RWPE2 (cell line): Measurements from ENCODE around the gene CEP57L1.

Experiments used
- ATAC-seq: fragments of 200-7000 bp; cut with Tn5 transposase; 3 replicates; pipeline ENCODE4 v1.9.1; 2021; ENCODE audit warnings: low read depth
- DNase-seq: peaks from one replicate; pipeline ENCODE4 v3.0.0-alpha.2; 2020; ENCODE audit warnings: low spot score
- H3K27ac ChIP-seq: fragments of 450-650 bp; 2 replicates; pipeline ENCODE4 v1.5.1; 2017; ENCODE audit warnings: mild to moderate bottlenecking; ENCODE audit not compliant: poor library complexity, severe bottlenecking
- H3K27me3 ChIP-seq: fragments of 250-450 bp; sonication (Bioruptor Pico); 2 replicates; pipeline ENCODE4 v1.5.1; 2021; ENCODE audit warnings: mild to moderate bottlenecking, moderate library complexity; ENCODE audit not compliant: insufficient read depth, poor library complexity, severe bottlenecking
- H3K36me3 ChIP-seq: fragments of 250-450 bp; sonication (Bioruptor Pico); 2 replicates; pipeline ENCODE4 v1.5.1; 2020; ENCODE audit warnings: low read depth, mild to moderate bottlenecking, moderate library complexity
- H3K4me1 ChIP-seq: fragments of 250-450 bp; sonication (Bioruptor Pico); 2 replicates; pipeline ENCODE4 v1.5.1; 2021; ENCODE audit warnings: mild to moderate bottlenecking, moderate library complexity; ENCODE audit not compliant: insufficient read depth, poor library complexity, severe bottlenecking
- H3K4me3 ChIP-seq: fragments of 250-450 bp; sonication (Bioruptor Pico); 2 replicates; pipeline ENCODE4 v1.5.1; 2021; ENCODE audit warnings: mild to moderate bottlenecking, moderate library complexity; ENCODE audit not compliant: severe bottlenecking
- H3K9me3 ChIP-seq: fragments of 250-450 bp; sonication (Bioruptor Pico); 2 replicates; pipeline ENCODE4 v1.5.1; 2021; ENCODE audit warnings: mild to moderate bottlenecking, moderate library complexity; ENCODE audit not compliant: severe bottlenecking
- CTCF ChIP-seq: fragments of 450-650 bp; IDR thresholded peaks from one replicate; pipeline ENCODE4 v1.5.1; 2017; ENCODE audit warnings: mild to moderate bottlenecking, moderate library complexity; ENCODE audit not compliant: poor library complexity, severe bottlenecking

Gene CEP57L1

GRCh38 chr6:109053336-109053735 lies 42.0 kb upstream of the CEP57L1 start:
- Histone ChIP-seq H3K27ac (no peak overlapping the region), H3K9me3 (no peaks in the 10 kb centered on the region), H3K4me1 (peaks cover 26% of the 10 kb centered on the region), H3K4me3 (no peak overlapping the region), H3K27me3 (no peaks in the 10 kb centered on the region), H3K36me3 (no peaks in the 10 kb centered on the region)
- no peak for TF ChIP-seq CTCF
- DNase-seq = no peak
- ATAC-seq = no peak

GRCh38 chr6:109055771-109056235 lies 39.5 kb upstream of the CEP57L1 start:
- Histone ChIP-seq H3K4me3 (no peak overlapping the region), H3K9me3 (no peaks in the 10 kb centered on the region), H3K4me1 (peaks cover 24% of the 10 kb centered on the region), H3K27me3 (no peaks in the 10 kb centered on the region), H3K36me3 (no peaks in the 10 kb centered on the region), H3K27ac (peak overlapping the region; percentile 14)
- ATAC-seq (peak; percentile 43; the same call in 2 of the 3 replicates), DNase-seq (no peak)
- TF ChIP-seq CTCF = no peak

GRCh38 chr6:109056661-109057060 lies 38.6 kb upstream of the CEP57L1 start:
- H3K27ac ChIP-seq = no peak overlapping the region
- H3K4me1 ChIP-seq = peaks cover 18% of the 10 kb centered on the region
- DNase-seq = no peak
- no peaks in the 10 kb centered on the region for H3K36me3 ChIP-seq
- H3K4me3 ChIP-seq = no peak overlapping the region
- H3K27me3 ChIP-seq = no peaks in the 10 kb centered on the region
- H3K9me3 ChIP-seq = no peaks in the 10 kb centered on the region
- TF ChIP-seq CTCF = no peak
- ATAC-seq = no peak

GRCh38 chr6:109058620-109059019 lies 36.7 kb upstream of the CEP57L1 start:
- Histone ChIP-seq H3K36me3 (no peaks in the 10 kb centered on the region), H3K9me3 (no peaks in the 10 kb centered on the region), H3K27ac (no peak overlapping the region), H3K27me3 (no peaks in the 10 kb centered on the region), H3K4me1 (peaks cover 18% of the 10 kb centered on the region), H3K4me3 (no peak overlapping the region)
- TF ChIP-seq CTCF = no peak
- DNase-seq (no peak), ATAC-seq (no peak)

GRCh38 chr6:109059153-109059552 lies 36.2 kb upstream of the CEP57L1 start:
- ATAC-seq = peak; percentile 79
- H3K27me3 ChIP-seq = no peaks in the 10 kb centered on the region
- H3K27ac ChIP-seq = no peak overlapping the region
- H3K9me3 ChIP-seq = no peaks in the 10 kb centered on the region
- H3K4me1 ChIP-seq = peaks cover 18% of the 10 kb centered on the region
- H3K4me3 ChIP-seq = no peak overlapping the region
- DNase-seq = no peak
- no peak for TF ChIP-seq CTCF
- no peaks in the 10 kb centered on the region for H3K36me3 ChIP-seq
